ENCODE measurements around the gene PALLD.
"Not testable (repeated sequence)": the region's sequence is repeated elsewhere in the genome, so short reads cannot be mapped to it uniquely, and the experiment has no call there.

The PALLD gene

DNA sequence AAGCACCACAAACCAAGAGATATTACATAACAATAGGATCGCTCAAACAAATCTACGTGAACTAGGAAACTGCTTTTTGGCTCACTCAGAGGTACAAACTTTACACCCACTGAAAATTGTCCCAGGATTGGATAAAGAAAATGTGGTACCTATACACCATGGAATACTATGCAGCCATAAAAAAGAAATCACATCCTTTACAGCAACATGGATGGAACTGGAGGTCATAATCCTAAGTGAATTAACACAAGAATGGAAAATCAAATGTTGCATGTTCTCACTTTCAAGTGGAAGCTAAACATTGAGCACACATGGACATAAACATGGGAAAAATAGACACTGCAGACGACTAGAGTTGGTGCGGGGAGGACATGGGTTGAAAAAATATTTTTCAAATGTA is 305.4 kb downstream of the PALLD start:
- no peak for DNase-seq

DNA sequence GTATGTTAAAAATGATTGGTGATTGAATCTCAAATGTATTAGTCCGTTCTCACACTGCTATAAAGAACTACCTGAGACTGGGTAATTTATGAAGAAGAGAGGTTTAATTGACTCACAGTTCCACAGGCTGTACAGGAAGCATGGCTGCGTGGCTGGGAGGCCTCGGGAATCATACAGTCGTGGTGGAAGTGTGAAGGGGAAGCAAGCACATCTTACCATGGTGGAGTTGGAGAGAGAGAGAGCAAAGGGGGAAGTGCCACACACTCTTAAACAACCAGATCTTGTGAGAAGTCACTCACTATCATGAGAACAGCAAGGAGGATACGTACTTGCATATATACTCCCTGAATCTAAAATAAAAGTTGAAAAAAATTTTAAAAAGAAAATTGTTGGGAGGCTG is 306.2 kb downstream of the PALLD start:
- DNase-seq: not testable (repeated sequence)

DNA sequence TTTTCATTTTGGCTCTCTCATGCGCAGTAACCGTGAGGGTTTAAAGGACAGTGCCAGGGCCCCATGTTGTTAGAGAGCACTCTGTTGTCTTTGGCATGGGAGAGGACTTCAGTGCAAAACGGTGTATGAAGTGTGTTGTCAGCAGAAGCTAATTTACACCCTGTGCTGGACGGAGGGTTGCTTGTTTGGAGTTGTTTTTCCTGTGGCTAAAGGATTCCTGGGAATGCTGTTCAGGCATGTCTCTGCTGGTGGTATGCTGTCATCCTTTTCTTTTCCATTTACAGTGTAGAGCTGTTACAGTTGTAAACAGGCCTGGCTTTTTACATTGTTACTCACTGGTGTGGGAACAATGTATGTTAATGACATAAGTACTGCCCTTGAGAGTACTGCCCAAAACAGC is 306.9 kb downstream of the PALLD start:
- peak; percentile 88 for DNase-seq

DNA sequence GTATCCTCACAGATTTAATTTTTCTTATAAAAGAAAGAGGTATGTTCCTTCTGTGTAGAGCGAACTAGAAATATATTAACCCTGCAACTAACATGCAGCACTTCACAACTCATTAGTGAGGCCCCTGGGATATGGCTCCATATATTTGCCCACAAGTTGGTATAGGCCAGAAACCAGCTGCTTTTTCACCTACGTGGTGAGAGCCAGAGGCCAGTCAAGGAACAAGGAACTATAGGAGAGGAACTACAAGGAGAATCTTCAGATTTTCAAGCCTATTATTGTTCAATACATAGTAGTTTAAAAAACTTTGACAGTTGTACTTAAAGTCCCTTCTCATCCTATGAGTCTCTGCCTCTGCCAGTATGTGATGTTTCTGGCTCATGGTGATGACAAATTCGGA is 307.3 kb downstream of the PALLD start:
- DNase-seq: no peak

DNA sequence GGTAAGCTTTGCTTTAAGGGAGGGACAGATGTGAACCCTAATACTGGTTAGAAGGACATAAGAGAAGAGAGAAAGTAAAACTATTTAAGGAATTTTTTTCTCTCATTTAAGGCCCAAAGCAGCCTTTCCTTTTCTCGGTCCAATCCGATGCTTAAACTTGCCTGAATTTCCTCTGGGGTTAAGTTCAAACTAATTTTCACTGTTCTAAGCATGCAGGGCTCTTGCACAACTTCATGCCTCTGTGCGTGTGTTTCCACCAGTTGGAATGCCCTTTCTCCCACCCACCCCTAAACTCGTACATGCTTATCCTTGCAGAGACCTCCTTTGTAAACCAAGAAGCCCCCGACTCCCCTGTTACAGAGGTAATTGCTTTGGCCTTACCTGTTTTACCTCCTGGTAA is 308.5 kb downstream of the PALLD start:
- no peak for DNase-seq

DNA sequence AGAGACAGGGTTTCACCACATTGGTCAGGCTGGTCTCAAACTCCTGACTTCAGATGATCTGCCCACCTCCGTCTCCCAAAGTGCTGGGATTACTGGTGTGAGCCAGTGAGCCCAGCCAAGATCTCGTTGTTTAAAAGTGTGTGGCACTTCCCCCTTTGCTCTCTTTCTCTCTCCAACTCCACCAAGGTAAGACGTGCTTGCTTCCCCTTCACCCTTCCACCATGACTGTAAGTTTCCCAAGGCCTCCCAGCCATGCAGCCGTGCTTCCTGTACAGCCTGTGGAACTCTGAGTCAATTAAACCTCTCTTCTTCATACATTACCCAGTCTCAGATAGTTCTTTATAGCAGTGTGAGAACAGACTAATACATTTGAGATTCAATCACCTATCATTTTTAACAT is 309.4 kb downstream of the PALLD start:
- not testable (repeated sequence) for DNase-seq

DNA sequence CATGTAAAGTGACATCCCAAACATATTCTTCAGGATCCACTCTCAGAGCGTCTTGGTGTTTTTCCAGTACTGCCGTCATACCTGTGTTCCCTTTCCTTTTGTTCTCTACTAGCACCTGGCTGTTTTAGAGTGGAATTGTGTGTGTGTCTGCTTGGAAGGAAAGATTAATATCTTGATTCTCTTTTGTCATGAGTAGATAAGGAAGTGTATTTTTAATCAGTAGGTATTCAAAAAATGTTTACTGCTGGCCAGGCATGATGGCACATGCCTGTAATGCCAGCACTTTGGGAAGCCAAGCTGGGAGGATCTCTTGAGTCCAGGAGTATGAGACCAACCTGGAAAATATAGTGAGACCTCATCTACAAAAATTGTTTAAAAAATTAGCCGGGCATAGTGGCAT is 314.4 kb downstream of the PALLD start:
- no peak for DNase-seq

DNA sequence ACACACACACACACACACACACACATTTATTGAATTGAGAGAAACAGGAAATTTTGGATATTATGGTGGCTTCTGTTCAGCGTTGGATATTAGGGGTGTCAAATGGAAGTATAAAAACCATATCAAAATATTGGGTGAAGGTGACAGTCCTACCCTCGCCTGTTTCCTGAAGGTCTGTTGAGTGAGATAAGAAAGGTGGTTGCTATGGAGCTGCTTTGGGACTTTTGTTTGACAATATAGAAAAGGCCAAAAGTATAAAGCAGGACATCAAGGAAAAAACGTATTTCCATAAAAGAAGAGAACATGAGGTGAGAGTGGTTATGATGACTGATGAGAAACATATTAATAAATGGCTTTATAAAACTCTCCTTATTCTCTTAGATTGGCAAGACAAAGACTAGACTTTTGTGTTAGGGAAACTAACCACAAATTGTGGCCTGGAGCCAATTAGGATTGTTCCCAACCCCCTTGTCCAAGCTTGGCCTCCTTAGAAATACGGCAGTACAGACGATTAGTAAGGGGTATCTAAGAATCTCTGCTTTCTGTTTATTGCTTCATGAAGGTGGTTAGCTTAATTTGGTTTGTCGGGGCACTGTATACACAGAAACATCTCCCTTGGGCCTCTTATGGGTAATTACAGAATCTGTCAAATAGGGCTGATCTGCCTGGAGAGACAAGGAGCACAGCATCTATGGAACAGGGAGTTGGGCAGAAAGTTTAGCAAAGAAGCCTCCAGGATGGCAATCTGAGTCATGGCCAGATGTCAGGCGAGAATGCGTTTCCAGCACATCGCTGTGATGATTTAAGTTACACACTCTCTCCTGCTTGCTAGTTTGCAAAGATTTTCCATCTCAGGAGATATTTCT is 315.2 kb downstream of the PALLD start:
- DNase-seq: peak; percentile 89

DNA sequence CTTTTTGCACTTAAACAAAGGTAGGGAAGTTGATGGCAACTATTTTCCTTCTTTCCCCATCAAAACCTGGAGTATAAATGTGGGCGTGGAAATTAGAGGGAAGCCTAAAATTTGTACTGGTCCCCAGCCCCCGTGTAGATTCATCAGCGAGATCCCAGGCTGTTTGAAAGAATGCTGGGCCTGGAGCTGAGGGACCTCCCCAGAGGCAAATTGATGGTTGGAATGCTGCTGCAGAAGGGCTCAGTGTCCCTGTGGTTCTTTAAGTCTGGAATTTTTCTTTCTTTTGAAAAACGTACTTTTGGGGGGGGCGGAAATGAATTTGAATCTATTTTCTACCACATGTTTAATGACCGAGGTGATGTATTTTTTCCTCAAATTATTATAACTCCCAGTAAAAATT is 316.0 kb downstream of the PALLD start:
- DNase-seq: peak; percentile 86

DNA sequence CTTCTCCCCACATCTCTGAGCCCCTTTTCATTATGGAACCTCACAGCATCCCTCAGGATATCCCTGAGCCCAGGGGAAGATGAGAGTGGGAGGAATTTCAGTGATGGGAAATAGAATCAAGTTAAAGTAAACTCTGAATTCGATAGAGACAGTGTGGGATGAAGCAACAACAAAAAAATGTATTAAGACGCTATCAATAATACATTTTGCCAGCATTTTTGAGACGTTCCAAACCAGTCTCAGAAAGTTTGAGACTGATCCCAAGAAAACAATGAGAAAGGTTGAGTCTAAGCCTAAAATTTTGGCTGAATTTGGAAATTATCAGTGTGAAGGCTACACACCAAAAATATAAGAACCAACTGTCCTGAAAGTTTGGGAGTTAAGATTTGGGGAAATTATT is 317.0 kb downstream of the PALLD start:
- no peak for DNase-seq

DNA sequence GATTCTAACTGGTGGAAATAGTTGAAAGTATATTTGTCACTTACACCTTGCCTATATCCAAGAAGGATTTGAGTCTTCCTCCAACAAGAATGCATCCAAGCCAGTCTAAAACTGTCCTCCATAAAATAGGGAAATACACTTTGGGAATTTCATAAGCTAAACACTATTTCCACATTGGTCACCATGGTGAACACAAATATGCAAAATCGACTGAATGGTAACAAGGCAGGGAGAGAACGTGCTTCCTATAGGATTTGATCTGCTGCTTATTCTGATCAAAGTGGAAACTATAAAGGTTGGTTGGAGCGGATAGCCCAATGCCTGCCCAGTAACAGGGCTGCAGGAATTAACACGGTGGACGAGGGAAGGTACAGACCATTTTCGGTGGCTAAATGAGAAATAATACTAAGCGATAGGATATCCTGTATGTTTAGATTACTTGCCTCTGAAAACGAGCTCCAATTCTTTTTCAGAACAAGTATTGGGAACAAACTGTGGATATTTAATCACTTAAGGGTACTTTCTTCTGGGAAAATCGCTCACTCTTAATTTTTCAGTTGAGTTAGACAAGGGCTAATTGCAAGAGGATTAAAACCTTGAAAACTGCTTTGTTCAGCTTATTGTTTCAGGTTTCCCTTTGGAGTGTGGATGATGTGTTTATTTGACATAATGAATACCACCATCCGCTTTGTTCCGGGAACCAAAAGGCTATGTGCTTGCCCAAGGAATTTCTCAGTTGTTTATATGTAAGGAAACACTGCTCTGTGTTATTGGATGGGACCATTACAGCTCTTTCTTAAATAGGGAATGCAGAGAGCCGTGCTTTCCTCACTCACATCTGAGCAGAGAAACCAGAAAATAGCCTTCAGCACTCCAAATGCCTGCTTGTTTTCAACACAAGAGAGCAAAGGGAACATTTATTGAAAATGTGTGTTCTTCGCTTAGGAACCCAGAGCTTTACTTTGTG is 318.8 kb downstream of the PALLD start:
- DNase-seq: peak; percentile 71

DNA sequence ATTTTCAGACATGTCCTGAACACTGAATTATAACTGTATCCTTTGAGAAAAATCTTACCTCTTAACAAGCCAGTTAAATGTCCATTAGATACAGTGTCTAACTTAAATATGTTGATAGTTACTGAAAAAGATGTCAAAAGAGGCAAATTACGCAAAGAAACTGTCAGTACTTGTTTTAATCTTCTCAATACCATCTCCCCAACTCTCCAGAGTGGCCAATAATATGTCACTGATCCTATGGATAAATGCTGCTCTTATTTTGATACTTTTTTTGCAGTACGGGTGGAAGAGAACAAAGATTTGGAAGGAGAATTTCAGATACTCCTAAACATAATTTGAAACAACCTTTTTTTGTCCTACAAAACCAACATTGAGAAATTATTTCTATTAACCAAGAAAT is 320.5 kb downstream of the PALLD start:
- DNase-seq: no peak

DNA sequence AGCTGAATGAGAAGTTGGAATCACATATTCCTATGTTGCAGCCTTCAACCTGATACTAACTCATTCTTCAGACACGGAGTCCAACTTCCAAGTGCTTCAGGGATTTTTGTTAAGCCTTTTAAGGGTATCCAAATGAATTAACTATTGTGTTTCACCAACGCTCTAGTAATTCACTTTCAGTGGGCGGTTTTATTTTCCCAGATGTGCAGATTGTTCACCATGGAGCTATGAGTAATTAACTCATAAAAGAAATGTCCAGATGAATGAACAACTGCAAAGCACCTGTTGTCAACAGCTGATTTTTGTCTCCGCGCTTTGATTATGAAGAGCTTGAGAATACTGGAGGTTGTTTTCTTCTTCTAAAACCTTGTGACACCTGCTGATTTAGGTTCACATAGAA is 325.6 kb downstream of the PALLD start:
- no peak for DNase-seq

DNA sequence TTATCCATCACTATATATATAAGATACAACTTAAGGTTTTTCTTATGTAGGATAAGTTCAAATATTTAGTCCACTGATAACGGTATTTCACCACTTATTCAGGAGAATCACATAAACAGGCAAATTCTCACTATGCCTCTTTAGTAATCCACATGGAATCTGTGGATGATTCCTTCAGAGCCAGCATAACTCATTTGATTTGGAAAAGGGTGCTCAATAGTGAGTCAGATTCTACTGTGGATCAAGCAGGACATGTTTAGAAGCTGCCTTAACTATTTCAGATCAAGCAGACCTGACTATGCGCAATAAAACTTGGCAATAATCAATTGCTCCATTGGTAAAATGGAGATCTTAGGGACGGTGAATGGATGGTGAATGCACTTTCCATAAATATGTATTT is 329.1 kb downstream of the PALLD start:
- DNase-seq: peak; percentile 62

DNA sequence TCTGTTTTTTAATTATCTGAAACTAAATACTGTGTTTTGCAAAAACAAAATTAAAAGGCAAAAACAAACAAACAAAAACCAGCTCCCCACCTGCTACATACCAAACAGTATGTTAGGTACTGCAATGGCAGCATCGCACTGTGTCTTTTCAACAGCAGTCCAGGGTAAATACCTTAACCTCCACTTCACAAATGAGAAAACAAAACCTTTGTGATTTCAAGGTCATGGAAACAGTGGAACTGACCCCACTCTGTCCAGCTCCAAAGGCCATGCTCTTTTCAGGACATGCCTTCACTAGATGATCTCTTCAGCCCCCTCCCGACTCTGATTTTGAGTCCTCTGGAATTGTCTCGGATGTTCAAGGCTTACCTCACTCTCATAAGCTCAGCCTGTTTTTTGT is 329.8 kb downstream of the PALLD start:
- DNase-seq: no peak

DNA sequence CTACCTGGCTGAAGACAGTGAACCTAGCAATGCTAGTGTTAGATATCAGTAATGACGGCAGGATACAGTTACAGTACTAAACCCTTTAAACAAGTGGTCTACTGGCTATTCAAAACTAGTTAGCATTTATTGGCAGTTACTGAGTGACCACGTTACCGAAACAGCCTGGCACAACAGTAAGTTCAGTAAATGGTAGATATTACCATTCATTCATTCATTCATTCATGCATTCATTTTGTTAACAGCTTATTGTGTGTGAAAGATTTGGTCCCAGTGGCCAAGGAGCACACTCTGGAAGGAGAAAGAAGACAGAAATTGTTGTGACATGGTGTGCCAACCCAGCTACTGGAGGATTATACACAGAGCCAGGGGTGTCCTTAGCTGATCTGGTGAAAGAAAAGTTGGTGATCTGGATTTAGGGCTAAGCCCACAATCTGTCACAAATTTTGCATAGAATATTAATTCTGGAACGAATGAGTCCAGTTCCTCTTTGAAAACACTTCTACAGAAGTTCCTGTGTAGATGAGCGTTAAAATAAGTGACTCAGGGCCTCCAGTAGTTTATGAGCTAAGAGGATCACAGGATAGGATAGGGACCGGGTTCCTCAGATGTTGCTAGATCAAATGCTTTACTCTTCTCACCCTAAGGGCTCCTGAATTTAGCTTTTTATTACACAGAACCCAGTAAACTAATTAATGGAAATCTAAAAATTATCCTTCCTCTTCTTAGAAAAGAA is 334.1 kb downstream of the PALLD start:
- DNase-seq: no peak

DNA sequence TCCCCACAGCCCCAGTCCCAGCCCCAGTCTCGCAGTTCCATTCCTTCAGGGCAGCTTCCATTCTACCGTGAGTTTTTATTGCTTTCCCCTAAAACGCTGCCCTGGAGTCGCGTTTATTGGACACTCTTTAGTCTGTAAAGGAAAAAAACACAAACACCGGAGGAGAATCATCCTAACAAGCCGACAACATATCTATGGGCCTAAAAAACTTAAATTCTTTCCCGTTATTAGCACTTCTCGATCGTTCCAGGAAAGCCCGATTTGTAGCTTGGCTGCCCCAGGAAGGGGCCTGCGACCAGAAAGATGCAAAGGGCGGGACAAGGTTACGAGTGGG is 334.7 kb downstream of the PALLD start:
- no peak for DNase-seq

DNA sequence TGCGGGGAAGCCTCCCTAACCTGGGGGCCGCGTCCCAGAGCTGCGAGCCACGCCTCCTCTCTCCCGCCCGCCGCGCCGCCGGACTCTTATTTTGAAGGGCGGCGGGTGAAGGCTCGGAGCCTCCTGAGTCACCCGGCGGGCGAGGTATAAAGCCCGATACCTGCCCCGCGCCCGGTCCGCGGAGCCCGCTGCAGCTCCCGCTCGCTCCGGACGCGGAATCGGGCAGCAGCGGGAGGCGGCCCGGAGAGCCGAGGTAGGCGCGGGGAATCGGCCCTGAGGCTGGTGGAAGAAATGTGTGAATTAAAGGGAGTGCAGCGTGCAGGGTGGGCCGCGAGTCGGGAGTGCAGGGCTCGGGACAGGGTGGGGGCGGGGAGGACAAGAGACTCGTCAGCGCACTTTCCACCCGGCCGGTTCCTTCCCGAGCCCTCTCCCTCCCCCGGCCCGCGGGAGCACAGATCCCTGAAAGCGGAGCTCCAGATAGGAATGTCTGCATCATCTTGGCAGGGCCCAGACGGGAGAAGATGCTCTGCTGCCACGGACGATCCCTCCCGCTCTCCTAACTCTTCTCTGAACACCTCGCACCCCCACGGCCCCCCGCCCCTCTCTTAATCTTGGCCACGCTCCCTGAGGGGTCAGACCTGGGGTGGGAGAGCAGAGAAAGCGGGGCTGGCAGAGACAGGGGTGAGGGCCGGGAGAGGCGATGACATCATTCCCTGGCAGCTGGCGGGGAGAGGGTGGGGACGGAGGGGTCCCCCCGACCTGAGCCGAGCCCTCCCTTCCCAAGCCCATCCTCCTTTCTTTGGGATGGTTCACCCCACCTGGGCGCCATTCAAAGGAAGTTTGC is 335.3 kb downstream of the PALLD start:
- peak; percentile 87 for DNase-seq

DNA sequence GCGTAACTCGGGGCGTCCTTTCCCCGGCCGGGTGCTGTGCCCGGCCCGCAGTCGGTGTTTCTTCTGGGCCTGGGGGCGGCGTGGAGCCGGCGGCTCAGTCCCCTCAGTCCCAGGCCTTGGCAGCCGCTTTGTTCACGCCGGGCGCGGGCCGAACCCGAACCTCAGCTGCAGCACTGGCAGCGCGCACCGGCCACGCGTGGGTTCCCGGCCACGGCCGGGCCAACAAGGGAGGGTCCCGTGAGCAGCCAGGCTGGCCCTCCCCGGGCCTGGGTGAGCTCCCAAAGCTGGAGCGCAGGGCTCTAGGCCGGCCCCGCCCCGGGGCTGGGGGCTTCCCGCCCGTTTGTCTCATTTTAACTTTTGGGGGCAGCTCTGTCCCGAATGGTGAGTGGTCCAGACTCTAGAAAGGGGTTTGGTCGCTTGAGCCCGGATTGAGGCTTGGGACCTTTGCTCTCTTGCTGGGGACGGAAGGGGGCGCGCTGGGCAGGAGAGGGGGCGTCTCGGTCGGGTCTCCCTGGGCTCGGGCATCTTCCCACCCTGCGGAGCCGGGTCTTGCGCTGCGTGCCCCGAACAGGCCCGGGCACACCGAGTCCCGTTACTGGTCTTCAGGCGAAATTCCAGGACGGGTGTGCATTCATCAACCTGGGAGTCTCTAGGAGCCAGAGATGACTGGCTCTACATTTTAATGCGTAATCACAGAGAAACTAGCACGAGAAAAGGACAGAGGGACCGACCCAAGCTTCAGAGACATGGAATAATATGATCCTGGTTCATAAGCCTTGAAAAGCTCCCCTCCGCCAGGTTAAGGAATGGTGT is 336.1 kb downstream of the PALLD start:
- DNase-seq: peak; percentile 37

DNA sequence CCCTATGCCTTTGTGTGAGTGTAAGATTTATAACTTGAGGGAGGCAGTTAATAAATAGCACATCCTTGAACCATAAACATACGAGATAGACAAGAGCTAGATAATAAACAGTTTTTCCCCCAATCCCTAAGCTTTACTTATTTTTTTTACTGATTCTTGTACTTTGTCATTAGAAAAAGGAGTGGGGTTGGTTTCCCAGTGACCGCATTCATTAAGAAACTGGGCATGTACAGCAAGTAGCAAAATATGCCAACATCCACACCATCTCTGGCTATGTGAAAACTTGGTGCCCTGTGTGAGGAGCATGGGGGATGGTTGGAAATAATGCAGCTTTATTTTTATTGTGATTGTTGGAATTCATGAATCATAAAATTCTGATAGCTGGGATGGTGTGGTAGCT is 337.0 kb downstream of the PALLD start:
- no peak for DNase-seq

DNA sequence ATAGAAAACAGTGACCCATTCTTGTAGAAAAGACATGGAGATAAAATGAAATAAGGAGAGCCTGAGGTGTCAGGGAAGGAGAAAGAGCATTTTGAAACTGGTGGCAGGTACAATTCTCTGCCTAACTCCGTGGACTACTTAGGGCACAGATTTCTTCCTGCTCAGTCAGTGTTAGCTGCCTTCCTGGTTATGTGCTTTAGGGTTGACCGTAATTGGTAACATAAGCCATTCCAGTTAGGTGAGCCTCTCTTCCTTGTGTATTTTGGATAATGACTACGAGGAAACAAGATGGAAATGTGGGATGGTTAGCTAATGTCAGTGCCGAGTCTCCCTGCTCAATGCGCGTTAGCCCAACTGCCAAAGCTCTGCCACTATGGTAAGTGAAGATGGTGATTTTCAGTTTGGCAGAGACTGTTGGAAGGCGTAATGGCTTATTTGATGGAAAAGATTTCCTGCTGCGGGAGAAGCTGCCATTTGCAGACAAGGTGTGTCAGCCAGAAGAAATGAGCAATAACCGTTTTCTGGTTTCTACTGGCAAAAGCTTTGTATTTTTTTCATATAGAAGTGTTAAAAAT is 339.1 kb downstream of the PALLD start:
- no peak for DNase-seq

Measured in fibroblast of skin of abdomen (primary cell).